GM04504 (cell line): ENCODE results near the gene TOMM20.

Experiments used
- DNase-seq: peaks from one replicate; pipeline ENCODE4 v3.0.0-alpha.2; 2012; ENCODE audit warnings: low read depth

The TOMM20 gene

GRCh38 chr1:235133086-235133485 lies 4.4 kb upstream of the TOMM20 start:
- no peak for DNase-seq

GRCh38 chr1:235131961-235132360 lies 3.3 kb upstream of the TOMM20 start:
- DNase-seq = no peak

- DNase-seq = no peak
Measured at GRCh38 chr1:235130766-235131270, 2.2 kb upstream of the TOMM20 start.

GRCh38 chr1:235129774-235130570 lies 1.3 kb upstream of the TOMM20 start:
- no peak for DNase-seq

DNA sequence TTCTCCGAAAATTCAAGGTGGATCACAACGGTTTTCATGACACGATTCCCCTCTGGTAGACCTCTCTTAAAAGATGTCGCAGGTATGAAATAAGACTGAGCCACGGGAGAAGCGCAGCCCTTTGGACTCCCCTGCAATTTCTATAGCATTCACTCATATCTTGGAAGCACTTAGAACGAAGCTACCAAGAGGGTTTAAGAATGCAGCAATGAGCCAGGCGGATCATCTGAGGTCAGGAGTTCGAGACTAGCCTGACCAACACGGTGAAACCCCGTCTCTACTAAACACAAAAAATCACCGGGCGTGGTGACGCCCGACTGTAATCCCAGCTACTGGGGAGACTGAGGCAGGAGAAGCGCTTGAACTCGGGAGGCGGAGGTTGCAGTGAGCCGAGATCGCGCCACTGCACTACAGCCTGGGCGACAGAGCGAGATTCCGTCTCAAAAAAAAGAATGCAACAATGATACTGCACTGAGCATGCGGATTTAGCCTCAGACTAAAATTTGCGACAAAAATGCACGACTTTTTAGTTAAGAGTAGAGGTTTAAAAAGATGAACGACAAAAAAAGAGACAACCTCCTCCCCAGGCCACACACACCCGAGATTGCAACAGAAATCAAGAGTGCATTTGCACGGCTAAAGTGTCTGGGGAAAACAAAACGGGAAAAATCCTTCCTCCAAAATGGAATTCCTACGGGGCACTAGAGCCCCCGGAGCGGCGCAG lies 743 bp downstream of the TOMM20 start:
- DNase-seq = no peak

- no peak for DNase-seq
Measured at GRCh38 chr1:235127203-235127602, 1.4 kb downstream of the TOMM20 start.

DNA sequence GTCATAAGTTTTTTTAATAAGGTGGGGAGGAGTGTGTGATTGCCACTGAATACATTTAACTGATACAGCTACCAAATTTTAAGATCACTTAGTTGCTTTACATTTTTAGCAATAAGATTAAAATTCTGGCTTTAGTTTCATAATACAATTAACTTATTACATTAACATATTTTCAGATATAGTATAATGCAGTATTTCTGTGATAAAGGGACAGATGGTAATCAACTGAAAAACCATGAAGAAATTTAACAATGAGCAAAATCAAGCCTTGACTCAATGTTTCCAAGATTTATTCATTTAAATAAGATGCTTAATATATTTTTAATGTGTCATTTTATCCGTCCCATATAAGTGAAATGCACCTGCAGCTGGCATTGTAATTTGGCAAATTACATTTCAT lies 4.0 kb downstream of the TOMM20 start:
- DNase-seq = no peak

- no peak for DNase-seq
Measured at GRCh38 chr1:235124111-235124510, 4.5 kb downstream of the TOMM20 start.

DNA sequence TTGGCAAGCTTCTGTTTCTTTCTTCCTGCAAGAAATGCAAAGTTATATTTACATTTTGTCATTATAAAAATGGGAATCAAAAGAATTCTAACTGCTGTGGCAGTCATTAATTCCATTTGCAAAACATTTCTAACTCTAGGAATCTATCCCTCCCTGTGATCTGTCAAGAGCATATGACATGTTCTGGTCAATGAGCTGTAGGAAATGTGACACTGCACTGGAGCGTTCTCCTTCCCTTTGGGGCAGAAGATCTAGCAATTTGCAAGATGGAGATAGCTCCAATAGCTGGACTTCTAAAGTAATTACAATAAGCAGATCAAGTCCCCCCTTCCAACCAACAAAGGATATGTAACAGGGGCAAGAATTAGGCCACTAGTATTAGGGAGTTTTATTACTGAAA lies 6.3 kb downstream of the TOMM20 start:
- DNase-seq = no peak

- DNase-seq = no peak
Measured at GRCh38 chr1:235113183-235113917, 15.3 kb downstream of the TOMM20 start.

DNA sequence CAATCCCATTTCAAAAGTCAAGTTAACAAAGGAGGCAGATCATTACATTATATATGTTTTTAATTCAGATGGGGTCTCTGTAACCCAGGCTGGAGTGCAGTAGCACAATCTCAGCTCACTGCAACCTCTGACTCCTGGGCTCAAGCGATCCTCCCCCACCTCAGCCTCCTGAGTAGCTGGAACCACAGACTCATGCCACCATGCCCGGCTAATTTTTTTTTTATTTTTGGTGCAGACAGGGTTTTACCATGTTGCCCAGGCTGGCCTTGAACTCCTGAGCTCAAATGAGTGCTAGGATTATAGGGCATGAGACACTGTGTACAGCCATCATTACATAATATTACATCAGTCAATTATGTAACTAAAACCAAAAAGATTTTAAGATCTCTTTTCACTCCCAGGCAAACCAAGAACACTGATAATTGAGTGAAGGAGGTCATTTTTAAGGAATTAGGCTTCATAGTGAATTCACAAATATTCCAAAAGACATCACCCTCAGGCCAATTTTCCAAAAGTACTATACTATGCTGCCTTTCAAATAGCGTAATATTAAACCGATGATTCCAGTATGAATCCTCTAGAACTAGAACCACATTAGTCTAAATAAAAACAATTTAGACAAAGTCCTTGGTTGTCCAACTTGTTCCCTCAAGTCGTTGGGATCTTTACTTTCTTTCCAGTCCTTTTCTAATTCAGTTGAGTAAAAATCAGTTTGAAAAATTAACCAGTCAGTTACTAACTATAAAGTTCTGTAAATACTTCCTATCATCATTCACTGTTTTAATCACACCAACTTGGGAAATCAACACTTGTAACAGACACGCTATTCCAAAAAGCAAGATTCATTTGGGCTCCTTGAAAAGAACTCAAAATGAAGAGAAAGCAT lies 16.1 kb downstream of the TOMM20 start:
- DNase-seq = no peak

GRCh38 chr1:235111107-235111506 lies 17.5 kb downstream of the TOMM20 start:
- DNase-seq = no peak

- DNase-seq = no peak
Measured at GRCh38 chr1:235108876-235109275, 19.8 kb downstream of the TOMM20 start.

- DNase-seq = no peak
Measured at GRCh38 chr1:235108185-235108593, 20.4 kb downstream of the TOMM20 start.

- DNase-seq = no peak
Measured at GRCh38 chr1:235107368-235108184, 21.1 kb downstream of the TOMM20 start.

- no peak for DNase-seq
Measured at GRCh38 chr1:235106457-235106856, 22.2 kb downstream of the TOMM20 start.

DNA sequence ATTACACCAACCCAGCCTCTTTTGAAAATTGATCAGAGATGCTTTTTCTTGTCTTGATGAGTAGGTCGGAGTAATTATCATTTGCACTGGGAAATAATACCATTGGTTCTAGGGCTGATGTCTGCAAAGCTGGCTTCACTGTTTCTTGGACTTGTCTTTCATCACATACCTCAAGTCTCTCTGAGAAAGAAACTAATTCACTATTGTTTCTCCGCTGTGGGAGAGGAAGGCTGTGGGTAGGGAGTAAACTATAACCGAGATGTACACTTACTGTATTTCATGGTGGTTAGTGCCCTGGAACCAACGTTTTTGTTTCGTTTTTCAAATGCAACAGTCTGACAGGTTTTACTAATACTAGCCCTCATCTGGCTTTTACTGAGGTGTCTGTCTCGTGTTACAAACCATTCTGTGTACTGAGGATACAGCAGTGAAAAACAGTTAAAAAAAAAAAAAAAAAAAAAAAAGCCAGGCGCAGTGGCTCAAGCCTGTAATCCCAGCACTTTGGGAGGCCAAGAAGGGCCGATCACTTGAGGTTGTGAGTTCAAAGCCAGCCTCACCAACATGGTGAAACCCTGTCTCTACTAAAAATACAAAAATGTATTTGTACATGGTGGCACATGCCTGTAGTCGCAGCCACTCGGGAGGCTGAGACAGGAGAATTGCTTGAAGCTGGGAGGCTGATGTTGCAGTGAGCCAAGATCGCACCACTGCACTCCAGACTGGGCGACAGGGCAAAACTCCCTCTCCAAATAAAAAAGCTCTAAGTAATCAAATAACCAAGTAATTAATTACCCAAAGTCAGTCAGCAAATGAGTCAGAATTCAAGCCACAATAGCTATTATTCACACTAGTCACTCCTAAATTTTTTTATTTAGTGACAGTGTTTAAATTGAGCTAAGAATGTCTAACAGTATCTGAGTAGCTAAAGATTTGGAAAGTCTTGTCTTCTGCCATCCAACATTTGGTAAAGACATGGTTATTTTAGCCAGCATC lies 23.3 kb downstream of the TOMM20 start:
- DNase-seq = no peak

DNA sequence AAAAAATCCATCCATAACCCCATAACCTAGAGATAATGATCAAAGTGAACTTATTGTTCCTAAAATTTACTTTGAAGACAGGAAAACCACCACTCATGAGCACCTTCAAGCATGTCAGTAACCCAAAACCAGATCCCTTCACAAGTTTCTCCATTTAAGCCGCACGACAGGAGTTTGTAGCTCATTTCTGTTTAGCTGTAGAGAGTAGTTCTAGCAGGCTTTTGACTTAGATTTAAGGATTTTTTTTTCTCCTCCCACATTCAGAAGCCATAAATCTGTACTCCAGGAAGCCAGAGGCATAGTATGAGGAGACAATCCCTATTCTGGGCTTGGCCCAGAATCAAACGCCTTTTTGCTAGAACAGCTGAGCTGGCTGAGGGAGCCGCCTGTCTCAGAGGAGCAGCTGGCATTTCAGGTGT lies 25.6 kb downstream of the TOMM20 start:
- no peak for DNase-seq

DNA sequence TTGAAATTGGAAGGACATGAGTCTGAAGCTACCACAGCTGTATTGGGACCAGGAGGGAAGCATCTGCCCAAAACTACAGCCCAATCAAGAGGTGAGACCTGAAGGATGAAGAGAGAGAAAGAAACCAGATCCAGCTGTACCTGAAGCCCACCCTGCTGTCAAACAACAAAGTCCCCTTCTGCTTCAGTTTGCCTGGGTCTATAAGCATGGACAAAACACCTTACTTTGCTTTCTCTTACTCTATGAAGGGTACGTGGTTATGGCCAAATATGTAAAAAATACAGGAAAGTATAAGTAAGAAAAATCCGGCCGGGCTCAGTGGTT lies 26.4 kb downstream of the TOMM20 start:
- no peak for DNase-seq
